HG03571 (cell line): ENCODE measurements around the gene CENPF.
"Not testable (repeated sequence)": the region's sequence is repeated elsewhere in the genome, so short reads cannot be mapped to it uniquely, and the experiment has no call there.

Source experiments
- ATAC-seq: cut with Tn5 transposase; IDR thresholded peaks from one replicate; pipeline ENCODE4 v1.9.1; 2021; ENCODE audit not compliant: unreplicated experiment

Gene CENPF

DNA sequence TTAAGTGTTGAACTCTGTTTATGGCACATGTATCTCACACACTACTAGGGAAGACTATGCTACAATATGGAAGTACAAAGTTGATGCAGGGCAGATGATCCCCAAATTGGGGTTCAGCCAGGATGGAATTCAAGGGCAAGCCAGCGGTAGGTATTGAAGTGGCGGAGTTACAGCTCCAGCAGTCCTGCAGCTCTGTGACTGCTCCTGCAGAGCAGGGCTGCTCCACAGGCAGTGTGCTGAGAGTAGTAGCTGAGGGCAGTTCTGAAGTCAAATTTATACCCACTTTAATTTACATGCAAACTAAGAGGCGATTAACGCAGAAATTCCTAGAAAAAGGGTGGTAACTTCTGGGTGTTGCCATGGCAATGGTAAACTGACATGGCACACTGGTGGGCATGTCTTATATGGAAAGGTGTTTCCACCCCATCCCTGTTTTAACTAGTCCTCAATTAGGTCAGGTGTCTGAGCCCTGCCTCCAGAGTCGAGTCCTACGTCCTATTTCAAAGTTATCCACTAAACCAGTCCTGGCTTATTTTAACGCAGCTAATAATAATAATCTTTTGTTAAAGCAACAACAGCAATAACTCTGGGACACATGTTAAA lies 20.6 kb upstream of the CENPF start:
- no peak for ATAC-seq

DNA sequence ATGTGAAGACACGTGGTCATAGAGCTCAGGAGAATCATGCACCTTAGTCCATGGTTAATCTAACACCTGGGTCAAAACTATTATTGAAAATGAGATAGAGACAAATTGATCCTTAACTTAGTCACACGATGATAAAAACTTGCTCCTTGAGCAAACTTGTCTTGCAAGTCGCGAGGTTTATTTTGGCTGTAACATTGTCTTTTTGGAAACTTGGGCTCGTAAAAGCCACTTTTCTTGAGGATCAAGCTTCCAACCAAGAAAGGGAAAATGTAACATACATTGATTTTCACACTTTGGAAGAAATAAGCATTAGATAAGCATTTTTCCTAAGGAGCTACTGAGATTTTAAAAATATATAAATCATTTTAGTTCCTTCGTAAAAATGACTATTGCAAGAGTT lies 19.9 kb upstream of the CENPF start:
- ATAC-seq = no peak

DNA sequence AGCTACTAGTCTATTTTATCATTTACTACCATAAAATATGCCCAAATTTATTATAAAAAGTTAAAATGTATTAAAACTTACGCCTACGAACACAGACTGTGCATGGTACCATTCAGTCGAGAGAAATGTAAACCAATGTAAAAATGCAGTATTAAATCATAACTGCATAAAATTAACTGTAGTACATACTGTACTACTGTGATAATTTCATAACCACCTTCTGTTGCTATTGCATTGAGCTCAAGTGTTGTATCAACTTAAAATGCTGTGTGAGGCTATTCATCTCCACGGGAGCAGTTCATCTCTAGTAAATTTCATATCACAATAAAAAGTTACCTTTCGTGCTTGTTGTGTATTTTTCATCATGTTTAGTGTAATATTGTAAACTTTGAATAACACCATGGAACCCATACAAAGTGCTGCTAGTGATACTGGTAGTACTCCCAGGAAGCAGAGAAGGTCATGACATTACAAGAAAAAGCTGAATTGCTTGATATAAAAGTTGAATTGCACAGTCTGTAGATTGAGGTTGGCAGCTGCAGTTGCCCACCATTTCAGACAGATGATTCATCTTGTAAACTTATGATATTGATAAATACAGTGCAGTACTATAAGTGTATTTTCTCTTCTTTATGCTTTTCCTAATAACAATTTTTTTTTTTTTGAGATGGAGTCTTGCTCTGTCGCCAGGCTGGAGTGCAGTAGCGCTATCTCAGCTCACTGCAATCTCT lies 19.0 kb upstream of the CENPF start:
- ATAC-seq = no peak

DNA sequence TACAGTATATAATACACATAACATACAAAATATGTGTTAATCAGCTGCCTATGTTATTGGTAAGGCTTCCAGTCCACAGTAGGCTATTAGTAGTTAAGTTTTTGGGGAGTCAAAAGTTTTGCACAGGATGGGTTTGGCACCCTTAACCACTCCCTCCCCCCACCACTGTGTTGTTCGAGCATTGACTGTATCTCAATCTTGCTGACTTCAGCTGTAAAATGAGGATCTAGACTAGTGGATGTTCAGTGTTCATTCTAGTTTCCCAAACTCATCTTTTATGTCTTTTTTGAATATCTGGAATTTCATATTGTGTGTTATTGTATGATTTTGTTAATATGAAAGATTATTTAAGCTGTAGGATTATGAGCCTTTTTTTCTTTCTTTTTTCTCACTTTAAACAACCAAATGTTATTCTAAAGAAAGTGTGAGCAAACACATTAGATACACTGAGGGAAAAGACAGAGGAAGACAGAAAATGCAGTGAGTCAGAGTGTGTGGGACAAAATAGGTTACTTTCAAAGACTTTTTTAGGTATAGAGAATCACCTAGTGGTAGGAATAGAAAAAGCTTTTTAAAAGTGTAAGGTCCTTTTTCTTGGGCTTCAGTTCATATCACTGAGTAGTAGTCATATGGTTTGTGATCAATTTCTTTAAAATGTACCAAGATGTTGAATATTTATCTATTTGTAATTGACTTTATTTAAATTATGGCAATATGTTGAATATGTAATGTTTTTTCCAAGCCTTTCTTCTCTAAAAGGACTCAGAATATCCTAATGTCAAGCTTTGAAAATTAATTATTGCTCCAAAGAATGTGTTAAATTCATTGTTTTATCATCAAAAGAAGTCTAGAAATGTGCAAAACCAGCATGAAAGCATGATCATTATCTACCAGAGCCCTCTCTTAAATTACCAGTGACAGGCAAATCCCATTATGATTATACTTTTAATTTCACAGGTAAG lies 17.9 kb upstream of the CENPF start:
- no peak for ATAC-seq

DNA sequence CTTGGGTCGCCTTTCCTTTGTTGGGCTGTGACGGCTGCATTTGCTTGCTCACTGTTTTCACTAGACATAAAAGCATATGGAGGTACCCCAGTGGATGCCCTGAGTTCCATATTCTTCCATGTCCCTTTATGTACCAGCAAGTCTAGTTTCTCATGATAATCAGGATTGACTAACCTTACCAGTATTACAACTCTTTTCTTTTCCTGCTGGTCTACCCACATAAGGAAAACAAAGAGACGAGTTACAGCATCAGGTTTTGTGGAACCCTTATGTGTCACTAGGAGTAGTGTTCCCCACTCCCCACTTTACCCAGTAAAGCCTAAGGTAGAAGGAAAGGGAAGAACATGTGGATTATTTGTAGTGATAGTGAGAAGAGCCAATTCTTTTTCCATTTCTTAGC lies 16.4 kb upstream of the CENPF start:
- no peak for ATAC-seq

DNA sequence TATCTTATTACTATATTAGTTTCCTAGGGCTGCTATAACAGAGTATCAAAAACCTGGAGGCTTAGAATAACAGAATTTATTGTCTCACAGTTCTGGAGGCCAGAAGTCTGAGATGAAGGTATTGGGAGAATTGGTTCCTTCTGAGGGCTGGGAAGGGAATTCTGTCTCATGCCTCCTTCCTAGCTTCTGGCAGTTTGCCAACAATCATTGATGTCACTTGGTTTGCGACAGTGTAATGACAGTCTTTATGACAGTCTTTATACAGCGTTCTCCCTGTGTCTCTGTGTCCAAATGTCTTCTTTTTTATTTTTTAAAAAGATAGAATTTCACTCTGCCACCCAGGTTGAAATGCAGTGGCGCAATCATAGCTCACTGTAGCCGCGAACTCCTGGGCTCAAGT lies 15.8 kb upstream of the CENPF start:
- no peak for ATAC-seq

DNA sequence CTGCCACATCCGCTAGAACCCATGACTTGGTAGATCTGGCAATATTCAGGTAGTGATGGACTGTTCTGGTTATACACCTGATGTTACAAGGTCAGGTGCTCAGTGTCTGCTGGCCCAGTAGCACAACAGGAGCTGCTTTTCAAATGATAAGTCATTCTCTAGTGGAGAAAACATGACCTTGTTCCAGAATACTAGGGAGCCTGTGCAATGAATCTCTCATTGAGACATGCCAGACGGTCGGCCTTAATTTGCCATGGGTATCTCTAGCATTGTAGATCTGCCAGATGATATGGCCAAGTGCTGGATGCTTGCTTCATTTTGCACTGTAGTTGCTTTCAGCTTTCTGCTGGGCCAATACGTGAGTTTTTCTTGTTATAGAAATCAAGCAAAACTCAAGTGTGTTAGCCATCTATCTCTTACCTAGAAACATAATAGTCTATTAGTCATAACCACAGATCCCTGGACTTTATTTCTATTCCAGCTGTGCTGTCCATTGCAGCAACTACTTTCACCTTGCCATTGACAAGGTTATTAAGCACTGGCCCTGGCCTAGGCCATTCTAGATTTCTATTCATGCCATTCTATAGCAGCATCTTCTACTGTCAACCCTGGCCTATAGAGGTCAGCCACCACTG lies 13.9 kb upstream of the CENPF start:
- ATAC-seq = no peak

DNA sequence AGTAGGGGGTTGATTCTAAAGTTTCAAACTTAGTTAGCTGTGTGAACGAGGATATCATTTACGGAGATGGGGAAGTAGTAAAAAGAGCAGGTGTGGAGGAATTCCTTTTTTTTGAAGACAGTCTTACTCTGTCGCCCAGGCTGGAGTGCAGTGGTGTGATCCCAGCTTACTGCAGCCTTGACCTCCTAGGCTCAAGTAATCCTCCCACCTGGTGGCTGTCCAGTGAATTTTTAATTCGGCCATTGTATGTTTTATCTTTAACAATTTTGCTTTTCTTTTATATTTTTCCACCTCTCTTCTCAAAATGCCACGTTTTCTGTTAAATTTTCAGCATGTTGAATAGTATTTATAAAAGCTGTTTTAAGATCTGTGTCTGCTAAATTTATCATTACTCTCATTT lies 12.3 kb upstream of the CENPF start:
- no peak for ATAC-seq

DNA sequence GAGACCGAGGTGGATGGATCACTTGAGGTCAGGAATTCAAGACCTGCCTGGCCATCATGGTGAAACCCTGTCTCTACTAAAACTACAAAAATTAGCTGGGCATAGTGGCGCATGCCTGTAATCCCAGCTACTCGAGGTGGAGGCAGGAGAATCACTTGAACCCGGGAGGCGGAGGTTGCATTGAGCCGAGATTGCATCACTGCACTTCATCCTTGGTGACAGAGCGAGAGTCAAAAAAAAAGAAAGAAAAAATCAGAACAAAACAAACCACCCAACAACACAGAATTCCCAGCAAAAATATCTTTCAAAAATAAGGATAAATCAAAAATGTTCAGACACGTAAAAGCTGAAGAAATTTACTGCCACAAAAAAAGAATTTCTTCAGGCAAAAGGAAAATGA lies 11.1 kb upstream of the CENPF start:
- ATAC-seq = not testable (repeated sequence)

DNA sequence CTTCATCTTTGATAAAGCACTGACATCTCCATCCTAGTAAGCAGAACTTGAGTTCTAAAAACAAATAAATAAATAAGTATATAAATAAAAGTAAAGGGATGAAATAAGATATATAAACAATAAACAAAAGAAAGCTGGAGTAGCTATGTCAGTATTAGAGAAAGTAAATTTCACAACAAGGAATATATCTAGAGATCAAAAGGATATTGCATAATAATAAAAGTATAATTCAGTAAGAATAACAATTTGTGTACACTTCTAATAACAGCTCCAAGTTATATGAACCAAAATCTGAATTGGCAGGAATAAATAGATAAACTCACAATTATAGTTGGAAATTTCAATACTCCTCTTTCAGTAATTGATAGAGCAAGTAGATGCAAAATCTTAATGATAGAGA lies 9.8 kb upstream of the CENPF start:
- ATAC-seq = no peak

DNA sequence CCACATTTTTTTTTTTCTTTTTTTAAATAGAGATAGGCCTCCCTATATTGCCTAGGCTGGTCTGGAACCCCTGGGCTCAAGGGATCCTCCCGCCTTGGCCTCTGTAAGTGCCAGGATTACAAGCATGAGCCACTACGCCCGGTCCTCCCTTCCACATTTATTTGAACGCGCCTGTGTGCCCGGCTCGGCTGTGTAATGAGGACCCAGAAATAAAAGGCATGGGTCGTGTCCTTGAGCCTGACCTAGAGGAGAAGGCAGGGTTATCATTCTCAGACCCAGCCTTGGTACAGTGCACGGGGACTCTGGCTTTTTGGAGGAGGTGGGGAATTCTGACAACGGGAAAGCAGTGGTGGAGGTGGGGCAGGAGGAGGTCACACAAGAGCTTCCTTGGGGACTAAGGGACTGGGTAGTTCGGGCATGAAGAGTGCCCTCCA lies 841 bp downstream of the CENPF start:
- ATAC-seq = no peak

DNA sequence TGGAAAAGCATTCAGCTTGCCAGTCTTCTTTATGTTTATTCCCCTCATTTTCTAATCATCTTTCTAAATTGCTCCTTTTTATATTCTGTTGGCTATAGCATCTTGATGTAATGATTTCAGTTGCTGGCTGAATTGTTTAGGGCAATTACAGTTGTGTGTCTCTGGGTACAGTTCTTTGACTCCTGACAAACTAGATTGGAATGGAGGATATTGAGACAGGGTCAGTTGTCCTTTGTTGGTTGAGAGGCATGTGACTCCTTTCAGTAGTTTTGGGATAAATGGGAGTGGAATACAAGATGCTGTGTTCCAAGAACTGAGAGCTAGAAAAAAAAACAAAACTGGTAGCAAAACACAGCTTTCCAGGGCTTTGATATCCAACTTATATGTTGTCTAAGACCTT lies 1.5 kb downstream of the CENPF start:
- no peak for ATAC-seq

DNA sequence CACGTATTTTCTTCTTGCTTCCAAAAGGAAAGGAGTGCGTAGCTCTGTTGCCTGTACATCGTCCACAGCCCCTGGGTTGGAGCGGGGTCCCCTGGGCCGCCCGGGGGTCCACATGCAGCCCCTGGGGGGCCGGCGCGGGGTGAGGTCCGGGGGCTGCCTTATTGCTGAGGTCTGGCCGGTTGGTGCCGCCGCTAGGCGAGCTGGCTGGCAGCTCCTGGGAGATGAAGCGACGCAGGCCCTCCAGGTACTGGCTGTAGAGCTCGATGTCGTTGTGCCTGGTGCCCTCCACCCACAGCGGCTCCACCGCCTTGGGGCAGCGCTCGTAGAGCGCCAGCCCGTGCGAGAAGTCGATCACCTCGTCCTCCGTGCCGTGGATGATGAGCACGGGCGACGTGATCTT lies 2.5 kb downstream of the CENPF start:
- not testable (repeated sequence) for ATAC-seq

DNA sequence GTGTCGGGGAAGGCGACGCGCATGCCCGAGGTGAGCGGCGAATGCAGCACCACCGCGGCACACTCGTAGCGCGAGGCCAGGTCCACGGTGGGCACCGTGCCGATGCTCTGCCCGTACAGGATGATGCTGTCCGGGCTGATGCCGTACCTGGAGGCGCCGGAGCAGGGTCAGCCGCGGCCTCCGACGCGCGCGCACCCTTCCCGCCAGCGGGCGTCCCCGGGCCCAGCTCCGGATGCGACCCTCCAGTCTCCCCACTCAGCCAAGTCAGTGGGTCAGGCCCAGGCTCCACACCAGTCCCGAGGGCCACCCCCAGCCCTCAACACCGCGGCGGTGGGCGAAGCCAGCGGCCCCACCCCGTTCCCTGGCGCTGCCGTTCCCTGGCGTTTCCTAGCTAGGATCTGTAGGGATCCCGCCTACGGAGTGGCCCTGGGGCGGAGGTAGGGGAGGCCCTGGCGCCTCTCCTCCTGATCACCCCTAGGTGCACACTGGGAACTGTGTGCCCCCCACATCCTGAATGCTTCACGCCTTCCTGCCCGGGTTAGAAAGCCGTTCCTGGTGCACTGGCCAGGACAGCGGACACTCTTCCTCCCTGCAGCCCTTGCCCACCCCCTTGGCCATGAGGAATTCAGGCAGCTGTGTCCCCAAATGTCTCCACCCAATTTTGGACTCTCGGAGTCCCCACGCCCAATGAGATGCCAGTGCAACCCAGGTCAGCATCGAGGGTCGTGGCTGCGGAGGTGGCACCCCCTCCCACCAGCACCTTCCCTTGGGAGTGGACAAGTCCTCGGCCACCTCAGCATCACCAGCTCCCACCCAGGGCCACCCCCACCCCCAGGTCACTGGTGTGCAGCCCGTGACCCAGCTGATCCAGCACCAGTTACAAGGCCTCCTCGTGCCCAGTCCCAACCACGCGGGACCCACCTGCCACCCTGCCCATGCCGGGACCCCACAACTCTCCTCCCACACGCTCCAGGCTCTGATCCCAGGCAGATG lies 3.2 kb downstream of the CENPF start:
- not testable (repeated sequence) for ATAC-seq

DNA sequence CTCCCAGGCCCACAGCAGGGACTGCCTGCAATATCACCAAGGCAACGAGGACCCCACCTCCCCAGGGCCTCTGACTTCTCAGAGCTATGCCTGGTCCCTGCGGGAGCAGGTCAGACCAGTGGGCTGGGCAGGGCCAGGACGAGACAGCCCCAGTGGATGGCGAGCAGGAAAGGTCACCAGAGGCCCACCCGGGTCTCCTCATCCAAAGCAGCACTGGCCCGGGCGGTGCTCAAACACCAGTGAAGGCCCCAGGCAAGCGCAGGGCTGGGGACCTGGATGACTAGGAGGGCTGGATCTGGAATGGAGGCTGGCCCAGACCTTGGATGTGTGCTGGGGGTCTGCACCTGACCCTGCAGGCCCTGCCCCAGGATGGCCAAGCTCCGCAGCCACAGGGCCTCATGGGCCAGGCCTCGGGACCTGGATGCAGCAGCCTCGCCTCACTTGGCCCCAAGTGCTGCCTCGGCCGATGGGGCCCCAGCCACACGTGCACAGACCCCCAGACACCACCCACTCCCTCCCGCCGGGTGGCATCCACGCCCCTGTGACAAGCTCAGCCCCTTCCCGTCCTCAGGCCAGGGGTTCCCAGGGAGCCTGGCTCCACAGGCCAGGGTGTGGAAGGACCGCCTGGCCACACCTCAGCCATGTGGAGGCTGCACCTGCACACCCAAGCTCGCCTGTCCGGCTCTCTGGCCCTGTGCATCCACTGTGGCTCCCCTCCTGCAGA lies 4.7 kb downstream of the CENPF start:
- not testable (repeated sequence) for ATAC-seq

DNA sequence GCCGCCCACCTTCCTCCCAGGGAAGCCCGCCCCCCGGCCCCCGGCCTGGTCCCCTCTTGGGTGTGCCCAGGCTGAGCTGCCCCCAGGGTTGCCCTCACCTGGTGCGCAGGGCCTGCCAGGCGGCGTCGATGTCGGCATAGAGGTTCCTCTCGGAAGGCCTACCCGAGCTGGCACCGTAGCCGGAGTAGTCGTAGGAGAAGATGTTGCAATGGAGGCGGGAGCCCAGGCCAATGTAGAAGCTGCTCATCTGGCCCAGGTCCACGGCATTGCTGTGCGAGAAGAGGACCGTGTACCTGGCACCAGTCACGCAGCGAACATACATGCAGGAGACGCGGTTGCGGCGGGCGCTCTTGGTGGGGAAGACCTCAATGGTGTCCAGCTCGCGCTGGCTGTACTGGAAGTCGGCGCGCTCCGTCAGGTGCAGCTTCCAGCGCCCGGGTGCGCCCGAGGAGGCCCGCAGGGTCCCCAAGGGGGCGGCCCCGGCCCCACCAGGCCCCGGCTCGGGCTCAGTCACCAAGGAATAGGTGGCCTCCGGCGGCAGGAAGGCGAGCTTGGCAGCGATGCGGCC lies 5.3 kb downstream of the CENPF start:
- ATAC-seq = not testable (repeated sequence)

DNA sequence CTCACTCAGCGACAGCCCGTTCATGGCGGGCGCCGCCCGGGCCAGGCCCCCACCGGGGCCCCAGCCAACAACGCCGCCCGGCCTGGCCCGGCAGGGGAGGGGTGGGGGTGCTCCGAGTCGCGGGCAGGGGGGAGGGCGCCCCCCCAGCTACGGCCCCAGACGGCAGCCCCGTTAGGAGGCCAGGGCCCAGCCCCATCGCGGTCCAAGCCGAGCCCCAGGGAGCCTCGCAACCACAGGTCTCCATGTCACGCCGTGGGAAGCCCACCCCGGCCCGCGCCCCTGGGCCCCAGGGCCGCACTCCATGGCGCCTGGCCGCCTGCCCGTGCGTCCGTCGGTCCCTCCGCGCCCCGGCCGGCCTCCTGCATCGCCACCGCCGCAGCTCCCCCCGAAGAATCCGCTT lies 5.8 kb downstream of the CENPF start:
- not testable (repeated sequence) for ATAC-seq

DNA sequence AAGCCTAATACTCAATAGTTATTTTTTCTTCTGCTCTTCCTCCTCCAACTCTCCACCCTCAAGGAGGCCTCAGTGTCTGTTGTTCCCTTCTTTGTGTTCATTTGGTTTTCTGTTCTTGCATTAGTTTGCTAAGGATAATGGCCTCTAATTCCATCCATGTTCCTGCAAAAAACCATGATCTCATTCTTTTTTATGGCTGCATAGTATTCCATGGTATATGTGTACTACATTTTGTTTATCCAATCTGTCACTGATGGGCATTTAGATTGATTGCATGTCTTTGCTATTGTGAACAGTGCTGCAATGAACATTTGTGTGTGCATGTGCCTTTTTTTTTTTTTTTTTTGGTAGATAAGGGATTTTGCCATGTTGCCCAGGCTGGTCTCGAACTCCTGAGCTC lies 6.7 kb downstream of the CENPF start:
- ATAC-seq = no peak

DNA sequence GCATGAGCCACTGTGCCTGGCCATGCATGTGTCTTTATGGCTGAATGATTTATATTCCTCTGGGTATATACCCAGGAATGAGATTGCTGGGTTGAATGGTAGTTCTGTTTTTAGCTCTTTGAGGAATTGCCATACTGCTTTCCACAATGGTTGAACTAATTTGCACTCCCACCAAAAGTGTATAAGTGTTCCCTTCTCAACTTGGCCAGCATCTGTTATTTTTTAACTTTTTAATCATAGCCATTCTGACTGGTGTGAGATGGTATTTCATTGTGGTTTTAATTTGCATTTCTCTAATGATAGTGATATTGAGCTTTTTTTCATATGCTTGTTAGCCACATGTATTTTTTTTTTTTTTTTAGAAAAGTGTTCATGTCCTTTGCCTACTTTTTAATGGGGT lies 7.1 kb downstream of the CENPF start:
- peak; percentile 67 for ATAC-seq
